Activated CD8-positive, alpha-beta memory T cell treated with anti-CD3 and anti-CD28 coated beads, Interleukin-2, amount 50 U/mL, for 4 hours (primary cell): ENCODE measurements around the gene CCT3.

Experiments used
- DNase-seq: peaks from one replicate; pipeline ENCODE4 v3.0.0-alpha.2; 2020

The CCT3 gene

GRCh38 chr1:156270314-156270713 lies 67.8 kb downstream of the CCT3 start:
- DNase-seq = no peak

GRCh38 chr1:156268336-156268735 lies 69.8 kb downstream of the CCT3 start:
- DNase-seq = no peak

GRCh38 chr1:156266051-156266450 lies 72.0 kb downstream of the CCT3 start:
- DNase-seq = no peak

GRCh38 chr1:156263288-156263655 lies 74.8 kb downstream of the CCT3 start:
- DNase-seq = no peak

GRCh38 chr1:156262461-156263287 lies 75.4 kb downstream of the CCT3 start:
- DNase-seq = no peak

GRCh38 chr1:156260896-156261295 lies 77.2 kb downstream of the CCT3 start:
- no peak for DNase-seq

GRCh38 chr1:156259805-156260204 lies 78.3 kb downstream of the CCT3 start:
- DNase-seq = no peak
